GM12878 (cell line): ENCODE measurements around the gene MAPT. TPM values are rescaled to one million over a fixed set of nuclear protein-coding genes. Genes with fewer than 3 reads are reported as not detected.

ENCODE experiments used
- ATAC-seq: fragments of 200-7000 bp; cut with Tn5 transposase; 3 replicates; pipeline ENCODE4 v1.9.1; 2020; ENCODE audit warnings: mild to moderate bottlenecking, moderate library complexity
- BruUV-seq: library from RNA; stranded (reverse); fragments of 400-500 nt; replicated peaks from 2 replicates; lab custom pipeline; 2021; lab: Mats Ljungman, UMichigan
- CTCF ChIA-PET: fragments of 300-600 bp; sonication (Branson Sonifier 250); formaldehyde crosslinking; extraction: SDS; loops from one replicate; lab custom pipeline; 2021; ENCODE audit warnings: inconsistent platforms; lab: Yijun Ruan, JAX
- POLR2A ChIA-PET: fragments of 350-600 bp; formaldehyde crosslinking; extraction: SDS; loops from one replicate; lab custom pipeline; 2021; ENCODE audit warnings: inconsistent platforms; lab: Charles Lee
- RAD21 ChIA-PET: fragments of 300-600 bp; sonication (Branson Sonifier 250); formaldehyde crosslinking; loops from one replicate; lab custom pipeline; 2023; ENCODE audit warnings: antibody characterized with exemption; ENCODE audit not compliant: unreplicated experiment; lab: Charles Lee
- SMC1A ChIA-PET: fragments of 300-600 bp; sonication (Branson Sonifier 250); formaldehyde crosslinking; loops from one replicate; lab custom pipeline; 2023; ENCODE audit not compliant: unreplicated experiment, uncharacterized antibody; lab: Charles Lee
- DNase-seq: peaks from one replicate; pipeline ENCODE4 v3.0.0-alpha.2; 2011; ENCODE audit warnings: low read depth, low spot score
- FAIRE-seq: peaks from 3 replicates; lab custom pipeline; 2011; peaks lifted over from hg19 to GRCh38; lab: Jason Lieb, UNC
- H2AFZ ChIP-seq: 2 replicates; pipeline ENCODE4 v1.6.0; 2011; ENCODE audit warnings: low read depth, low read length, control low read depth; ENCODE audit not compliant: control insufficient read depth
- H3K27ac ChIP-seq: 2 replicates; pipeline ENCODE4 v1.5.1; 2011; ENCODE audit warnings: control low read depth; ENCODE audit not compliant: control insufficient read depth, insufficient read depth
- H3K27me3 ChIP-seq, 2 experiments: replicated peaks in 1 of 2; 2 replicates each; pipeline versions ENCODE4 v1.6.0 to v1.6.1; 2011; ENCODE audit warnings: low read length in 1 of 2; ENCODE audit not compliant: control insufficient read depth in 2 of 2, insufficient read depth in 2 of 2
- H3K36me3 ChIP-seq, 2 experiments: 2 replicates each; pipeline ENCODE4 v1.5.1; 2011; ENCODE audit warnings: low read length in 1 of 2; ENCODE audit not compliant: control insufficient read depth in 2 of 2, insufficient read depth in 2 of 2
- H3K4me1 ChIP-seq: 2 replicates; pipeline ENCODE4 v1.6.1; 2011; ENCODE audit warnings: mild to moderate bottlenecking, low read length, moderate library complexity, mixed read lengths; ENCODE audit not compliant: control insufficient read depth, insufficient read depth
- H3K4me2 ChIP-seq: 2 replicates; pipeline ENCODE4 v1.6.0; 2011; ENCODE audit warnings: control low read depth; ENCODE audit not compliant: control insufficient read depth, insufficient read depth
- H3K4me3 ChIP-seq: fragments of 200-600 bp; sonication (generic); 2 replicates; pipeline ENCODE4 v1.5.1; 2016
- H3K79me2 ChIP-seq: 2 replicates; pipeline ENCODE4 v1.6.0; 2011; ENCODE audit warnings: low read length; ENCODE audit not compliant: control insufficient read depth, insufficient read depth
- H3K9ac ChIP-seq: 2 replicates; pipeline ENCODE4 v1.8.0; 2011; ENCODE audit warnings: low read length, control low read depth, mixed read lengths; ENCODE audit not compliant: control insufficient read depth, insufficient read depth
- H3K9me3 ChIP-seq: replicated peaks from 3 replicates; pipeline ENCODE4 v1.5.1; 2011; ENCODE audit warnings: mild to moderate bottlenecking, low read length; ENCODE audit not compliant: control insufficient read depth, insufficient read depth
- H4K20me1 ChIP-seq: 2 replicates; pipeline ENCODE4 v1.6.0; 2011; ENCODE audit not compliant: control insufficient read depth, insufficient read depth
- CBX5 ChIP-seq: sonication (generic); IDR thresholded peaks from 2 replicates; pipeline ENCODE4 v1.6.1; 2016; ENCODE audit warnings: low read depth, moderate library complexity, mild to moderate bottlenecking, inconsistent platforms
- CHD2 ChIP-seq: IDR thresholded peaks from 2 replicates; pipeline ENCODE4 v1.6.1; 2011; ENCODE audit warnings: low read depth, low read length, improper control_type of control experiment, borderline replicate concordance
- GATAD2B ChIP-seq: fragments of 450-650 bp; conservative IDR thresholded peaks from 2 replicates; pipeline ENCODE4 v1.6.1; 2017; ENCODE audit warnings: low read depth, mild to moderate bottlenecking, moderate library complexity
- HDAC6 ChIP-seq: fragments of 200-600 bp; sonication (generic); IDR thresholded peaks from one replicate; pipeline ENCODE4 v1.8.0; 2017; ENCODE audit warnings: antibody characterized with exemption; ENCODE audit not compliant: unreplicated experiment
- KDM1A ChIP-seq: fragments of 200-600 bp; sonication (generic); IDR thresholded peaks from 2 replicates; pipeline ENCODE4 v1.6.1; 2016; ENCODE audit warnings: borderline replicate concordance
- MTA3 ChIP-seq: IDR thresholded peaks from 2 replicates; pipeline ENCODE4 v1.6.1; 2012; ENCODE audit warnings: low read length, inconsistent platforms, borderline replicate concordance
- NFXL1 ChIP-seq: fragments of 450-650 bp; IDR thresholded peaks from 2 replicates; pipeline ENCODE4 v1.6.1; 2017; ENCODE audit warnings: antibody characterized with exemption, mild to moderate bottlenecking, borderline replicate concordance
- NR2C1 ChIP-seq: fragments of 450-650 bp; IDR thresholded peaks from 2 replicates; pipeline ENCODE4 v1.6.1; 2017; ENCODE audit warnings: antibody characterized with exemption, mild to moderate bottlenecking, moderate library complexity
- PKNOX1 ChIP-seq: fragments of 450-650 bp; IDR thresholded peaks from 2 replicates; pipeline ENCODE4 v1.6.1; 2016; ENCODE audit warnings: mild to moderate bottlenecking
- RUNX3 ChIP-seq: IDR thresholded peaks from 2 replicates; pipeline ENCODE4 v1.6.1; 2012; ENCODE audit warnings: low read length, inconsistent platforms
- SIN3A ChIP-seq: IDR thresholded peaks from 2 replicates; pipeline ENCODE4 v1.6.1; 2012; ENCODE audit warnings: low read depth, low read length, improper control_type of control experiment
- SMAD1 ChIP-seq: fragments of 450-650 bp; IDR thresholded peaks from 2 replicates; pipeline ENCODE4 v1.6.1; 2018; ENCODE audit warnings: mild to moderate bottlenecking, low read depth; ENCODE audit not compliant: partially characterized antibody
- SREBF1 ChIP-seq: IDR thresholded peaks from 2 replicates; pipeline ENCODE4 v1.6.1; 2012; ENCODE audit warnings: mild to moderate bottlenecking, low read length
- SREBF2 ChIP-seq: IDR thresholded peaks from 2 replicates; pipeline ENCODE4 v1.6.1; 2012; ENCODE audit warnings: mild to moderate bottlenecking, low read length
- STAT3 ChIP-seq: IDR thresholded peaks from 2 replicates; pipeline ENCODE4 v1.6.1; 2011; ENCODE audit warnings: low read depth, low read length, improper control_type of control experiment
- ZNF592 ChIP-seq: fragments of 450-650 bp; IDR thresholded peaks from 2 replicates; pipeline ENCODE4 v1.6.1; 2017; ENCODE audit warnings: mild to moderate bottlenecking, moderate library complexity
- ZSCAN29 ChIP-seq: fragments of 450-650 bp; IDR thresholded peaks from 2 replicates; pipeline ENCODE4 v1.6.1; 2017; ENCODE audit warnings: mild to moderate bottlenecking, moderate library complexity
- WGBS: methylation state at CpG from one replicate; pipeline ENCODE4 v1.1.6; 2016; ENCODE audit warnings: low lambda C conversion rate; ENCODE audit not compliant: insufficient replicate concordance, insufficient coverage; ENCODE audit errors: missing lambda C conversion rate; 5-methylcytosine and 5-hydroxymethylcytosine counted together
- in situ Hi-C: fragments of 300-500 bp; cut with MboI; formaldehyde crosslinking; loops from 9 replicates; pipeline ENCODE4 v1.14.3; 2018; ENCODE audit warnings: mixed read lengths
- intact Hi-C: fragments of 100-400 bp; cut with micrococcal nuclease; formaldehyde crosslinking; loops from one replicate; pipeline ENCODE4 v1.14.2; 2022; ENCODE audit not compliant: unreplicated experiment
- polyA plus RNA-seq, 11 experiments: library from polyadenylated mRNA; depleted of rRNA in 4 of 11; unstranded in 6 of 11; stranded (reverse) in 5 of 11; fragments of >200 nt; fragmentation: Nextera tagmentation in 4 of 11; fragmentation: Illumina TruSeq in 1 of 11; extraction: Ambion mirVana in 4 of 11; extraction: Trizol in 1 of 11; gene quantifications; 1 replicate in 1 of 11; 2 replicates in 10 of 11; pipeline versions ENCODE4 v1.2.1 to v1.2.3, GENCODE V29; 2011 to 2016; ENCODE audit warnings: inconsistent platforms in 2 of 11, missing spikeins in 2 of 11, low read depth in 1 of 11
- total RNA-seq, 4 experiments: library from RNA; depleted of rRNA in 3 of 4; stranded (reverse); fragments of >200 nt in 3 of 4; fragmentation: Illumina TruSeq in 1 of 4; extraction: Trizol in 1 of 4; gene quantifications; 2 replicates each; pipeline versions ENCODE4 v1.2.1 to v1.2.3, GENCODE V29; 2013 to 2021
- TF ChIP-seq, protein P1 (sequence below): IDR thresholded peaks from 2 replicates; pipeline ENCODE4 v1.6.1; 2012; ENCODE audit warnings: low read depth, low read length, improper control_type of control experiment

The MAPT gene
- total and polyA plus RNA-seq, 10 of the 15 experiments (the other 5 are each of a cell fraction or from before 2014, with no cell fraction given) = under 0.01 to 0.05 (median 0.03) TPM; not detected in 7

DNA sequence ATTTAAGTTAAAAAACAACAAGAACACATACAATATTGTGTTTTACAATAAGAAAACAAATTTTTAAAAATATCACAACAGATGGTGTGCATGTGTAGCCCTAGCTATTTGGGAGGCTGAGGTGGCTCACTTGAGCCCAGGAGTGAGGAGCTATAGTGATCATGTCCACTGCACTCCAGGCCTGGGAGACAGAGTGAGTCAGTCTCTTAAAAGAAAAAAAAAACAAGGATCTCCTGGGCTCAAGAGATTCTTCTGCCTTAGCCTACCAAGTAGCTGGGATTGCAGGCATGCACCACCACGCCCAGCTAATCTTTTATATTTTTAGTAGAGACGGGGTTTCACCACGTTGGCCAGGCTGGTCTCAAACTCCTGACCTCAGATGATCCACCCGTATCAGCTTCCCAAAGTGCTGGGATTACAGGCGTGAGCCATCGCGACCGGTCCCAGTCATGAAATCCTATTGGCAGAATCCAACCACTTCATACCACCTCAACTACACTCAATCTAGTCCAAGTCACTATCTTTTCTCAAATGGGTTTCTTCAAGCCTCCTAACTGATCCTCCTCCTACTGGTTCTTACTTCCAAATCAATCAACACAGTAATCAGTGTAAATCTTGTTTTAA is 159.7 kb downstream of the MAPT start:
- Histone ChIP-seq H3K9me3 (no peaks in the 10 kb centered on the region), H3K4me3 (no peak overlapping the region), H3K27me3 (no peaks in the 10 kb centered on the region), H3K36me3 (peaks cover 8 to 17% of the 10 kb centered on the region in 2 experiments), H4K20me1 (no peaks in the 10 kb centered on the region), H3K4me2 (no peak overlapping the region), H3K9ac (no peak overlapping the region), H3K4me1 (peaks cover 8% of the 10 kb centered on the region), H3K79me2 (no peaks in the 10 kb centered on the region; the same call in none of the 2 replicates), H2AFZ (no peak overlapping the region), H3K27ac (no peak overlapping the region)
- ATAC-seq = no peak
- ChIA-PET RAD21 (no interaction called here), SMC1A (interaction anchor here (0.9 to 1.5 kb wide), 4 partner anchors 8 to 133 kb away, joined by 3 to 4 read pairs (median 3); no protein-coding TSS in a partner anchor), POLR2A (interaction anchor here (0.7 kb wide), 1 partner anchor 870 kb away, joined by 4 read pairs; no protein-coding TSS in a partner anchor), CTCF (interaction anchor here (0.7 to 2.1 kb wide), 3 partner anchors 9 to 159 kb away, joined by 4 to 8 read pairs (median 6); no protein-coding TSS in a partner anchor)
- in situ Hi-C loops (no loop called here), intact Hi-C loops (no loop called here)
- no TSS peak for BruUV-seq
- WGBS = 97% methylated on average over 8 of the region's 8 CpGs
- no peak for DNase-seq
- TF ChIP-seq SIN3A (no peak), RUNX3 (no peak), ZNF592 (no peak), NR2C1 (no peak), HDAC6 (no peak), GATAD2B (no peak), SREBF2 (no peak), SREBF1 (no peak), CHD2 (no peak), PKNOX1 (no peak), KDM1A (no peak), ZSCAN29 (no peak), CBX5 (no peak), SMAD1 (no peak), MTA3 (no peak), NFXL1 (no peak), STAT3 (no peak)
- TF ChIP-seq, protein P1, sequence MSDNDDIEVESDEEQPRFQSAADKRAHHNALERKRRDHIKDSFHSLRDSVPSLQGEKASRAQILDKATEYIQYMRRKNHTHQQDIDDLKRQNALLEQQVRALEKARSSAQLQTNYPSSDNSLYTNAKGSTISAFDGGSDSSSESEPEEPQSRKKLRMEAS = no peak
- FAIRE-seq = no peak
